ENCODE measurements around the gene NPHP4. TPM values are rescaled to one million over a fixed set of nuclear protein-coding genes. Genes with fewer than 3 reads are reported as not detected.
A peak's percentile ranks its signal among the peaks of the same experiment; 100 is the strongest.

NPHP4 gene
- total and polyA plus RNA-seq, 9 of the 15 experiments (the other 6 are each of a cell fraction or from before 2014, with no cell fraction given), result 0.52 to 26.2 (median 6.7) TPM

DNA sequence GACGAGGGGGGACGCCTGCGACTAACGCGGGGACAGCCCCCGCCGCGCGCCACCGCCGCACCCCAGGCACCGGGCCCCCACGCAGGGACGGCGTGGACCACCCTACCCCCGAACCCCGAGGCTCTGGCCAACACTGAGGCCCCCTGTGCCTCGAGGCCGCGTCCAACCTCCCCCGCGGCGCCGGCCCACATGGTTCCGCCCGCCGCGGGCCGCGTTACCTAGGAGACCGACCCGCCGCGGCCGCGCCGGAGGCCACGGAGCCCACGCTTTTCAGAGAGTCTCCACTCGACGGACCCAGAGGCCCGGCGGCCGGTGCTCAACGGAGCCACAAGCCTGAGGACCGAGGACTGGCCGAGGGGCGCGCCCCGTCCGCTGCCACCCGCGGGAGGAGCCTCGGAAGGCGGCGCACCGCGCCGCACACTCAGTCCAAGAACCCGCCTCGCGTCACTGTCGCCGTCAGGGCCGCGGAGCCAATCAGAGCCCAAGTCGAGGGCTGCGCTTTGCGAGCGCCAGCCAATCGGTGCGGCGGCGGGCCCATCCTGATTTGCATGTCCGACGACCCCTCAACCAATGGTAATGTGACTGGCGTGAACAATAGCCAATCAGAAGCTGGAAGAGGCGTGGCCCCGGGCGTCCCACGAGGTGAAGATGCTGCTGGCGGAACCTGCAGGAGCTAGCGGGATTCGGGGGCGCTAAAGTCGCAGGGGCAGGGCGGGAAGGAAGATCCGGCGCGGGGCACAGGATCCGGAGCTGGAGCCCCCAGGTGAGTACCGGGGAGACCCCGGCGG, at the start of gene NPHP4 (continued):
- TF ChIP-seq, protein P1, sequence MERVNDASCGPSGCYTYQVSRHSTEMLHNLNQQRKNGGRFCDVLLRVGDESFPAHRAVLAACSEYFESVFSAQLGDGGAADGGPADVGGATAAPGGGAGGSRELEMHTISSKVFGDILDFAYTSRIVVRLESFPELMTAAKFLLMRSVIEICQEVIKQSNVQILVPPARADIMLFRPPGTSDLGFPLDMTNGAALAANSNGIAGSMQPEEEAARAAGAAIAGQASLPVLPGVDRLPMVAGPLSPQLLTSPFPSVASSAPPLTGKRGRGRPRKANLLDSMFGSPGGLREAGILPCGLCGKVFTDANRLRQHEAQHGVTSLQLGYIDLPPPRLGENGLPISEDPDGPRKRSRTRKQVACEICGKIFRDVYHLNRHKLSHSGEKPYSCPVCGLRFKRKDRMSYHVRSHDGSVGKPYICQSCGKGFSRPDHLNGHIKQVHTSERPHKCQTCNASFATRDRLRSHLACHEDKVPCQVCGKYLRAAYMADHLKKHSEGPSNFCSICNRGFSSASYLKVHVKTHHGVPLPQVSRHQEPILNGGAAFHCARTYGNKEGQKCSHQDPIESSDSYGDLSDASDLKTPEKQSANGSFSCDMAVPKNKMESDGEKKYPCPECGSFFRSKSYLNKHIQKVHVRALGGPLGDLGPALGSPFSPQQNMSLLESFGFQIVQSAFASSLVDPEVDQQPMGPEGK (CRISPR knock-in tag; IDR thresholded peaks at IDR 0.05; ENCODE audit: borderline replicate concordance), result no peak
- TF ChIP-seq ZNF212 (CRISPR knock-in tag; IDR thresholded peaks at IDR 0.05), result no peak
- TF ChIP-seq, protein P2, sequence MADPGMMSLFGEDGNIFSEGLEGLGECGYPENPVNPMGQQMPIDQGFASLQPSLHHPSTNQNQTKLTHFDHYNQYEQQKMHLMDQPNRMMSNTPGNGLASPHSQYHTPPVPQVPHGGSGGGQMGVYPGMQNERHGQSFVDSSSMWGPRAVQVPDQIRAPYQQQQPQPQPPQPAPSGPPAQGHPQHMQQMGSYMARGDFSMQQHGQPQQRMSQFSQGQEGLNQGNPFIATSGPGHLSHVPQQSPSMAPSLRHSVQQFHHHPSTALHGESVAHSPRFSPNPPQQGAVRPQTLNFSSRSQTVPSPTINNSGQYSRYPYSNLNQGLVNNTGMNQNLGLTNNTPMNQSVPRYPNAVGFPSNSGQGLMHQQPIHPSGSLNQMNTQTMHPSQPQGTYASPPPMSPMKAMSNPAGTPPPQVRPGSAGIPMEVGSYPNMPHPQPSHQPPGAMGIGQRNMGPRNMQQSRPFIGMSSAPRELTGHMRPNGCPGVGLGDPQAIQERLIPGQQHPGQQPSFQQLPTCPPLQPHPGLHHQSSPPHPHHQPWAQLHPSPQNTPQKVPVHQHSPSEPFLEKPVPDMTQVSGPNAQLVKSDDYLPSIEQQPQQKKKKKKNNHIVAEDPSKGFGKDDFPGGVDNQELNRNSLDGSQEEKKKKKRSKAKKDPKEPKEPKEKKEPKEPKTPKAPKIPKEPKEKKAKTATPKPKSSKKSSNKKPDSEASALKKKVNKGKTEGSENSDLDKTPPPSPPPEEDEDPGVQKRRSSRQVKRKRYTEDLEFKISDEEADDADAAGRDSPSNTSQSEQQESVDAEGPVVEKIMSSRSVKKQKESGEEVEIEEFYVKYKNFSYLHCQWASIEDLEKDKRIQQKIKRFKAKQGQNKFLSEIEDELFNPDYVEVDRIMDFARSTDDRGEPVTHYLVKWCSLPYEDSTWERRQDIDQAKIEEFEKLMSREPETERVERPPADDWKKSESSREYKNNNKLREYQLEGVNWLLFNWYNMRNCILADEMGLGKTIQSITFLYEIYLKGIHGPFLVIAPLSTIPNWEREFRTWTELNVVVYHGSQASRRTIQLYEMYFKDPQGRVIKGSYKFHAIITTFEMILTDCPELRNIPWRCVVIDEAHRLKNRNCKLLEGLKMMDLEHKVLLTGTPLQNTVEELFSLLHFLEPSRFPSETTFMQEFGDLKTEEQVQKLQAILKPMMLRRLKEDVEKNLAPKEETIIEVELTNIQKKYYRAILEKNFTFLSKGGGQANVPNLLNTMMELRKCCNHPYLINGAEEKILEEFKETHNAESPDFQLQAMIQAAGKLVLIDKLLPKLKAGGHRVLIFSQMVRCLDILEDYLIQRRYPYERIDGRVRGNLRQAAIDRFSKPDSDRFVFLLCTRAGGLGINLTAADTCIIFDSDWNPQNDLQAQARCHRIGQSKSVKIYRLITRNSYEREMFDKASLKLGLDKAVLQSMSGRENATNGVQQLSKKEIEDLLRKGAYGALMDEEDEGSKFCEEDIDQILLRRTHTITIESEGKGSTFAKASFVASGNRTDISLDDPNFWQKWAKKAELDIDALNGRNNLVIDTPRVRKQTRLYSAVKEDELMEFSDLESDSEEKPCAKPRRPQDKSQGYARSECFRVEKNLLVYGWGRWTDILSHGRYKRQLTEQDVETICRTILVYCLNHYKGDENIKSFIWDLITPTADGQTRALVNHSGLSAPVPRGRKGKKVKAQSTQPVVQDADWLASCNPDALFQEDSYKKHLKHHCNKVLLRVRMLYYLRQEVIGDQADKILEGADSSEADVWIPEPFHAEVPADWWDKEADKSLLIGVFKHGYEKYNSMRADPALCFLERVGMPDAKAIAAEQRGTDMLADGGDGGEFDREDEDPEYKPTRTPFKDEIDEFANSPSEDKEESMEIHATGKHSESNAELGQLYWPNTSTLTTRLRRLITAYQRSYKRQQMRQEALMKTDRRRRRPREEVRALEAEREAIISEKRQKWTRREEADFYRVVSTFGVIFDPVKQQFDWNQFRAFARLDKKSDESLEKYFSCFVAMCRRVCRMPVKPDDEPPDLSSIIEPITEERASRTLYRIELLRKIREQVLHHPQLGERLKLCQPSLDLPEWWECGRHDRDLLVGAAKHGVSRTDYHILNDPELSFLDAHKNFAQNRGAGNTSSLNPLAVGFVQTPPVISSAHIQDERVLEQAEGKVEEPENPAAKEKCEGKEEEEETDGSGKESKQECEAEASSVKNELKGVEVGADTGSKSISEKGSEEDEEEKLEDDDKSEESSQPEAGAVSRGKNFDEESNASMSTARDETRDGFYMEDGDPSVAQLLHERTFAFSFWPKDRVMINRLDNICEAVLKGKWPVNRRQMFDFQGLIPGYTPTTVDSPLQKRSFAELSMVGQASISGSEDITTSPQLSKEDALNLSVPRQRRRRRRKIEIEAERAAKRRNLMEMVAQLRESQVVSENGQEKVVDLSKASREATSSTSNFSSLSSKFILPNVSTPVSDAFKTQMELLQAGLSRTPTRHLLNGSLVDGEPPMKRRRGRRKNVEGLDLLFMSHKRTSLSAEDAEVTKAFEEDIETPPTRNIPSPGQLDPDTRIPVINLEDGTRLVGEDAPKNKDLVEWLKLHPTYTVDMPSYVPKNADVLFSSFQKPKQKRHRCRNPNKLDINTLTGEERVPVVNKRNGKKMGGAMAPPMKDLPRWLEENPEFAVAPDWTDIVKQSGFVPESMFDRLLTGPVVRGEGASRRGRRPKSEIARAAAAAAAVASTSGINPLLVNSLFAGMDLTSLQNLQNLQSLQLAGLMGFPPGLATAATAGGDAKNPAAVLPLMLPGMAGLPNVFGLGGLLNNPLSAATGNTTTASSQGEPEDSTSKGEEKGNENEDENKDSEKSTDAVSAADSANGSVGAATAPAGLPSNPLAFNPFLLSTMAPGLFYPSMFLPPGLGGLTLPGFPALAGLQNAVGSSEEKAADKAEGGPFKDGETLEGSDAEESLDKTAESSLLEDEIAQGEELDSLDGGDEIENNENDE (IDR thresholded peaks at IDR 0.05; ENCODE audit: low read depth, low read length), result no peak
- 0 out of 2 replicates have a peak, but pooled peaks have one; percentile 7 for TF ChIP-seq SOX6 (IDR thresholded peaks at IDR 0.05)
- no peak for TF ChIP-seq ZNF408 (CRISPR knock-in tag; IDR thresholded peaks at IDR 0.05; ENCODE audit: low read depth)
- TF ChIP-seq NONO (IDR thresholded peaks at IDR 0.05; ENCODE audit: low read depth in 2 of 2, low read length in 1 of 2), result peak in 1 of 2 experiments; percentile 100; a peak in 3 of 4 replicates
- peak; percentile 66; the same call in 1 of the 2 replicates for TF ChIP-seq E2F3 (CRISPR knock-in tag; IDR thresholded peaks at IDR 0.05)
- TF ChIP-seq FOXJ3 (CRISPR knock-in tag; IDR thresholded peaks at IDR 0.05), result no peak
- TF ChIP-seq EP300 (IDR thresholded peaks at IDR 0.05; ENCODE audit: low read length), result no peak
- no peak for TF ChIP-seq HMG20B (CRISPR knock-in tag; IDR thresholded peaks at IDR 0.05)
- no peak for TF ChIP-seq BACH1 (tag; IDR thresholded peaks at IDR 0.05)
- TF ChIP-seq CBX5 (IDR thresholded peaks at IDR 0.05; ENCODE audit: borderline replicate concordance, low read depth), result no peak
- no peak for TF ChIP-seq NBN (IDR thresholded peaks at IDR 0.05; ENCODE audit: low read depth)
- TF ChIP-seq JUN (IDR thresholded peaks at IDR 0.05; ENCODE audit: borderline replicate concordance, low read depth, low read length), result peak; percentile 16; the same call in 1 of the 2 replicates
- TF ChIP-seq JUN (CRISPR knock-in tag; IDR thresholded peaks at IDR 0.05; ENCODE audit: borderline replicate concordance), result peak; percentile 27; the same call in 1 of the 2 replicates
- no peak for TF ChIP-seq CBFA2T3 (IDR thresholded peaks at IDR 0.05)
